Liver (tissue), 3 donors: Measurements from ENCODE around the gene CACNA1D.

Experiments used
- RXRA ChIP-seq, 2 donors: IDR thresholded peaks; 2 replicates each; pipeline ENCODE4 v1.6.1; 2017 to 2018; ENCODE audit warnings: antibody characterized with exemption in 2 of 2, mild to moderate bottlenecking in 1 of 2
- TAF1 ChIP-seq: conservative IDR thresholded peaks from 2 replicates; pipeline ENCODE4 v1.6.1; 2016; ENCODE audit warnings: antibody characterized with exemption, mild to moderate bottlenecking
- TF ChIP-seq, protein P1 (sequence below): fragments of 150-350 bp; IDR thresholded peaks from 2 replicates; pipeline ENCODE4 v1.5.1; 2017; ENCODE audit warnings: improper control_type of control experiment, low read depth, low read length; ENCODE audit not compliant: missing input control
- donor health status: healthy.
- donor health status: healthy.

DNA sequence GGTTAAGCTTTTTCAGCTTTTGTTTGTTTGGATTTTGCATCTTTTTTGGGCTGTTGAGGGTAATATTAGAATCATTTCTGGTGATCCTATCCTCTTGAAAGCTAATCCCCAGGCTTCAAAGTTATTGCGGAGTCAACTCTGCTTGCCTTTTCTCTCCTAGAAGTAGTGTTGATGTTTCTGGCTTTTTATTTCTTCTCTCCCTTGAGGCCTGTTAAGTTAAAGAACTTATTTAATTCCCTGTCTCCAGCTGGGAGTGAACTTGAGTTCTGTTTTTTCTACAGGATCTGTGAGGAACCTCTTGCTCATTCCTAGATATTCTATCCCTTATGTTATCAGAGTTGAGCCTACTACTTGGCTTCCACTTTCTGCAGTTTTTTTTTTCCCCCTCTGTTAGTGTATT, 34.1 kb upstream of the CACNA1D start:
- TF ChIP-seq, protein P1, sequence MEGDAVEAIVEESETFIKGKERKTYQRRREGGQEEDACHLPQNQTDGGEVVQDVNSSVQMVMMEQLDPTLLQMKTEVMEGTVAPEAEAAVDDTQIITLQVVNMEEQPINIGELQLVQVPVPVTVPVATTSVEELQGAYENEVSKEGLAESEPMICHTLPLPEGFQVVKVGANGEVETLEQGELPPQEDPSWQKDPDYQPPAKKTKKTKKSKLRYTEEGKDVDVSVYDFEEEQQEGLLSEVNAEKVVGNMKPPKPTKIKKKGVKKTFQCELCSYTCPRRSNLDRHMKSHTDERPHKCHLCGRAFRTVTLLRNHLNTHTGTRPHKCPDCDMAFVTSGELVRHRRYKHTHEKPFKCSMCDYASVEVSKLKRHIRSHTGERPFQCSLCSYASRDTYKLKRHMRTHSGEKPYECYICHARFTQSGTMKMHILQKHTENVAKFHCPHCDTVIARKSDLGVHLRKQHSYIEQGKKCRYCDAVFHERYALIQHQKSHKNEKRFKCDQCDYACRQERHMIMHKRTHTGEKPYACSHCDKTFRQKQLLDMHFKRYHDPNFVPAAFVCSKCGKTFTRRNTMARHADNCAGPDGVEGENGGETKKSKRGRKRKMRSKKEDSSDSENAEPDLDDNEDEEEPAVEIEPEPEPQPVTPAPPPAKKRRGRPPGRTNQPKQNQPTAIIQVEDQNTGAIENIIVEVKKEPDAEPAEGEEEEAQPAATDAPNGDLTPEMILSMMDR, result no peak
- TF ChIP-seq RXRA (IDR thresholded peaks at IDR 0.05) (no peak), TAF1 (no peak)
